ENCODE measurements around the gene COX8A.

The COX8A gene

GRCh38 chr11:64023712-64024710 is 49.6 kb downstream of the COX8A start:
- DNase-seq = no peak

- DNase-seq = no peak
Measured at GRCh38 chr11:64025205-64025604, 50.8 kb downstream of the COX8A start.
